Stimulated activated CD4-positive, alpha-beta T cell treated with anti-CD3 and anti-CD28 coated beads, Interleukin-4, amount 100 ng/mL, for 1 hour (primary cell): ENCODE results near the gene TNNC2.
"Not testable (repeated sequence)": the region's sequence is repeated elsewhere in the genome, so short reads cannot be mapped to it uniquely, and the experiment has no call there.

Source experiments
- DNase-seq: peaks from one replicate; pipeline ENCODE4 v3.0.0-alpha.2; 2020

Gene TNNC2

DNA sequence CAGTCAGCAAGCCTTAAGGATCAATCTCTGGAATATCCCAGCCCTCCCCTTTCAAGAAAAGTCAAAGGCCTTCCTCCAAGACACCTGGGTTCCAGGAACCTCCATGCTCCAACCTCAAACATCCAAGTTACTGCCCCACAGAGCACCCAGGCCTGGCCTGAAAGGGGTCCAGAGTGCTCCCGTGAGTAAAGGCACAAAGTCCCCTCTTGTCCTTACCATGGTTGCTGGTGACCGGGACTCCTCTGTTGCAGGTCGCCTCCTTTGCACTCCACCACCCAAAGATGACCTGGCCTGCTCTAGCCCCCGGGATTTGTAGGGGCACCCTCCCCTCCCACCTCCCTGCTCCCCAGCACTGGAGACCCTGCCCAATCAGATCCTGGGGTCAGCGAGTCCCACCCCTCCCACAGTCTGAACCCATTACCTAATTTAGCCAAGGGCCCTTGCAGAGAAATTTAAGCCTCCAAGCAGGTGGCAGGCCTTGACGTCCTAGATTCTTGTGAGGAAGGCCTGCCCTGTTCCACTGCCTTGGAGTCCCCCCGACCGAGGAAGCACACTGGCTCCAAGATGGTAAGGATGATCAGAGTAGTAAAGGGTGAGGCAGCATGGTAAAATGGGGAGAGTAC, at the start of gene TNNC2:
TNNC2 (minus strand) TSS at position 283 of the 623 bp plus-strand sequence; CDS start at position 219, 64 bp downstream.
- no peak for DNase-seq

DNA sequence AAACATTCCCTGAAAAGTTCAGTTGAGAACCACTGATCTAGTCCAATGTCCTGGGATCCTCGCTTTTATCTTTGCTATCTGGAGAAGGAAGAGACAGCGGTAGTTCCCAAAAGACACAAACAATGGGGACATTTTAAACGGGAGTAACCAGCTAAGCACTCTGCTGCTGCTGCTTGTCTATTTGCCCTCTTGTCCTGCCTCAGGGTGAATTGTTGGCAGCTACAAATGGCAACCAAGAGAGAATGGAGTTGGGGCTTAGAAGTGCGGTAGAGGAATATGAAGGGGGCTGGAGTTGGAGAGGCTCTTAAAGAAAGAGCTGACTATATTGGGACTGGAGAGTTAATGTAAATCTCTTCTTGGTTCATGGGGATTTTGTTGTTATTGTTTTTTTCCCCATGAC, 47.5 kb upstream of the TNNC2 start:
- no peak for DNase-seq

DNA sequence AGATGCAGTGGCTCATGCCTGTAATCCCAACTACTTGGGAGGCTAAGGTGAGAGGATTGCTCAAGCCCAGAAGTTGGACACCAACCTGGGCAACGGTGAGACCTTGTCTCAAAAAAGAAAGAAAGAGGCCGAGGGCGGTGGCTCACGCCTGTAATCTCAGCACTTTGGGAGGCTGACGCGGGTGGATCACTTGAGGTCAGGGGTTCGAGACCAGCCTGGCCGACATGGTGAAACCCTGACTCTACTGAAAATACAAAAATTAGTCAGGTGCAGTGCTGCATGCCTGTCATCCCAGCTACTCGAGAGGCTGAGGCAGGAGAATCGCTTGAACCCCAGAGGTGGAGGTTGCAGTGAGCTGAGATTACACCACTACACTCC, 47.0 kb upstream of the TNNC2 start:
- not testable (repeated sequence) for DNase-seq

DNA sequence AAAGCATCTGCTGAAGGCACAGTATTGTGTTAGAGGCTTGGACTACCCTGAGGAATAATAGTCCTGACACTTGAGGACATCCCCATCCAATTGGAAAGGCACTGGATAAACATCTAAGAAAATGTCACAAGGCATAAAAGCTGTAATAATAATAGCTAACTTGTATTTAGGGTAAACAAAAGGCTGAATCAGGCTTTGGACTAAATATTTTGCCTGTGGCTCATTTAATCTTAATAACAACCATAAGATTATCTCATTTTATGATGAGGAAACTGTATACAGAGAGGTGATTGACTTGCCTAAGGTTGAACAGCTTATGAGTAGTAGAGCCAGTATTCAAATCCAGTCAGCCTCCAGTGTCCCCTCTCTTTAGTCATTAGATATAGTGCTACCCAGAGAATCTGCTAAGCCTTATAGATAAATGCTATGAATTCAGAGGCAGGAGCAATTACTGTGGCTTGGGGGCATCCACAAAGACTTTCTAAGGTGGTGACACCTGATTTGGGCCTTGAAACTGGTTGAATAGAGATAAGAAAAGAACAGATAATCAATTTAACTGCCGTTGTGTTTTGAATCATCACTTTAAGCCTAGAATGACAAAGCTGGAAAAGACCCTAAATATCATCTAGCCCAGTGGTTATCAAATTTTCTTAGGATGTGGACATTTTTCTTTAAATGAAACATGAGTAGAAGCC, 46.4 kb upstream of the TNNC2 start:
- DNase-seq: no peak

DNA sequence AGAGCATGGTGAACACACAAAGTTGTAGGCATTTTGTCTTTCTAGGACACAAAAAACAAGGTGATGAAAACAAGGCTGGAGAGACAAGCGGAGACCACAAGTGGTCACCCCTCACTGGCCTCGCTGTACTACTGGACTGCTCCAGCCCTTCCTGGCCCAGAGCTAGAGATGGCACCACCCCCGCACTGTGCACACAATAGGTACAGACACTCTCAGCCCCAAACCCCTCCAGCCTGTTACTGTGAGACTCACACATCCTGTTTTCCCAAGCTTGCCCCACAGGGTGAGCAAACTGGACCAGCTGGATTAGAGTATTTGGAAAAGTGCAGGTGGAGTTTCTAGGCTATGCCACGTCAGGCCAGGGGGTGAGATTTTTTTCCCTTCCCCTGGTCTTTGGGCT, 45.5 kb upstream of the TNNC2 start:
- DNase-seq: no peak

DNA sequence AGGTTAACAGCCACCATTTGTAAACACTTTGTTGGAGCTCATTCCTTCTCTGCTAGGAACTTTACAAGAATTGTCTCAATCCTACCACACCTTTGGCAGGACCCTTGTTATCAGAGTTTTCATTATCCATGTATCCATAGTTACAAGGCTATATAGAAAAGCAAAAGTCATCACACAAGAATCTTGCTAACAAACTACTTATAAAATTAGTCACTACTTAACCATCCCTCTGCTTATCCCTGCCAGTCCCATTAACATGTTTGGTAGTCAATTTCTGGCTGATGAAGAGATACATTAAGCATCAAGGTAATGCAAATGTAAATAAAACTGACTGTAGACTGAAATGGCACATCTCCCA, 40.7 kb upstream of the TNNC2 start:
- DNase-seq: no peak

DNA sequence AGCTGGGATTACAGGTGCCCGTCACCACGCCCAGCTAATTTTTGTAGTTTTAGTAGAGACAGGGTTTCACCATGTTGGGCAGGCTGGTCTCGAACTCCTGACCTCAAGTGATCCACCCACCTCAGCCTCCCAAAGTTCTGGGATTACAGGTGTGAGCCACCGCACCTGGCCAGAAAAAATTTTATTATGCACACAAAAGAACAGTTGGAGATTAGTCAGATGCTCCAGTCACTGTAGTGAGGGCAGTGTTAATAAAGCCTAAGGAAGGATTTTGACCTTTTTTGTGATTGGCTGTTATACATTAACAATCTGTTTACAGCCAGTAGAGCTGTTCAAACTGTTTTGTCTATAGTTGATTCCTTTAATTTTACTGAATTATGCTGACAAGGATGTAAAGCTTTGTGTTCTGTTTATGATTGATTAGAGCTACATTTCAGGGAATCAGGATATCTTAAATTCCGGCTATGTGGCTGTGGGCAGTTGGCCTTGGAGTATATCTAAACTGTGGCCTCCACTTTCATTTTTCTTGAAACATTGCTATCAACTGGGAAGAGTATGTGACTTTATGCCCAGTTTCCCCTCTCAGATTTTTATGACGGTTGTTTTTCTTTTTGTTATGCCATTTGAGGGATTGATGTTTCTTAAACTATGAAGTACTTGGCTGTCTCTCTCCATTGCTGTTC, 40.2 kb upstream of the TNNC2 start:
- no peak for DNase-seq

DNA sequence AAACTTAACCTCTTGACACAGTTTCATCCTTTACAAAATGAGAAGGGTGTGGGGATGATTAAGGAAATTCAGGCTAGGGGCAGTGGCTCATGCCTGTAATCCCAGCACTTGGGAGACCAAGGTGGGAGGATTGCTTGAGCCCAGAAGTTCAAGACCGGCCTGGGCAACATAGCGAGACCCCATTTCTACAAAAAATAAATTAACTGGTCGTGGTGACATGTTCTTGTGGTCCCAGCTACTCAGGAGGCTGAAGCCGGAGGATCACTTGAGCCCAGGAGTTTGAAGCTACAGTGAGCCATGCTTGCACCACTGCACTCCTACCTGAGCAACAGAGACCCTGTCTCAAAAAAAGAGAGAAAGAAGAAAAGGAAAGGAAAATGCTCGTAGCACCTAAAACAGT, 39.3 kb upstream of the TNNC2 start:
- no peak for DNase-seq

DNA sequence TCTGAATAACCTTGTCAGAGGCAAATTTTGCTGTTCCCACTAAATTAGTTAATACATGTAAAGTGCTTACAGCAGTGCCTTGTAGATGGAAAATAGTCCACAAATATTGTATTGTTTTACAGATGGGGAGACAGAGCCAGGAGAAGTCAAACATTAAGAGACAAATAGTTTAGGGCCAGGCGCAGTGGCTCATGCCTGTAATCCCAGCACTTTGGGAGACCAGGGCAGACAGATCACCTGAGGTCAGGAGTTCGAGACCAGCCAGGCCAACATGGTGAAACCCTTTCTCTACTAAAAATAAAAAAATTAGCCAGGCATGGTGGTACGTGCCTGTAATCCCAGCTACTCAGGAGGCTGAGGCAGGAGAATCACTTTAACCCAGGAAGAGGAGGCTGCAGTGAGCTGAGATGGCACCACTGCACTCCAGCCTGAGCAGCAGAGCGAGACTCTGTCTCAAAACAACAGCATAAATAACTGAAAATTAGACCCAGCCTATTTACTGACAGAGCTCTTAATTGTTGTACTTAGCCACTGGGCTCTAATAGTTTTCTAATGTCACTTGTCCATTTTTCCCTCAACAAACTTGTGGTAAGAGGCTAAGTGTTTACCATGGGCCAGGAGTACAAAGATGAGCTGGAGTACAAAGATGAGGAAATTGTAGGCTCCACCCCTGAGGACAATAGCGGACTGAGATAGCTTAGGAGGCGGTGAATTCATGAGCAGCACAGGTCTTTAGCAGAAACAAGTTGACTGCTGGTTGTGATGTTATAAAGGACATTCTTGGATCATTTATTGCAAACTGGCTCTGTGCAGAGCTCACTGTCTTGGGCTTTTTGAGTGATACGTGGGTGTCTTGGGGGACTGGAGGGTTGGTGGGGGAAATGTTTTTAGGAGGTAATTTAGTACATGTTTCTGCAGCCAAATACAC, 36.7 kb upstream of the TNNC2 start:
- no peak for DNase-seq

DNA sequence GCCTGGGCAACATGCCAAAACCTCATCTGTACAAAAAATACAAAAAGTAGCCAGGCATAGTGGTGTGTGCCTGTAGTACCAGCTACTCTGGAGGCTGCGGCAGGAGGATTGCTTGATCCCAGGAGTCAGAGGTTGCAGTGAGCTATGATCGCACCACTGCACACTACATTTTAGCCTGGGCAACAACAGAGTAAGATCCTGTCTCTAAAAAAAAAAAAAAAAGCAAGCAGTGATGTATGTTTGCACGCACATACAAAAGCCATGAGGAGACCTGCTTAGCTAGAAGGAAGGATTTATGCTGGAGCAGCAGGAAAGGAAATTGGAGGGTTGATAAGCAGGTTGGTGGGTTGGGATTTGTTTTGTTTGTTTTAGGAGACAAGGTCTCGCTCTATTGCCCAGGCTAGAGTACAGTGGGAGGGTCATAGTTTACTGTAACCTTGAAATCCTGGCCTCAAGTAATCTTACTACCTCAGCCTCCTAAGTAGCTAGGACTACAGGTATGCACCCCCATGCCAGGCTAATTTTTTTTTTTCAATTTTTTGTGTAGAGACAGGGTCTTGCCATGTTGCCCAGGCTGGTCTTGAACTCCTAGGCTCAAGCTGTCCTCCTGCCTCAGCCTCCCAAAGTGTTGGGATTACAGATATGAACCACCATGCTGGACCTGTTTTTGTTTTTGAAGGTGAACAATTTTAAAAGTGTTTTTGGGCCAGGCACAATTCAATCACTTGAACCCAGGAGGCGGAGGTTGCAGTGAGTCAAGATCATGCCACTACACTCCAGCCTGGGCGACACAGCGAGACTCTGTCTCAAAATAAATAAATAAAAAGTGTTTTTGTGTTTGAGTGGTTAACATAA, 34.3 kb upstream of the TNNC2 start:
- DNase-seq: no peak

DNA sequence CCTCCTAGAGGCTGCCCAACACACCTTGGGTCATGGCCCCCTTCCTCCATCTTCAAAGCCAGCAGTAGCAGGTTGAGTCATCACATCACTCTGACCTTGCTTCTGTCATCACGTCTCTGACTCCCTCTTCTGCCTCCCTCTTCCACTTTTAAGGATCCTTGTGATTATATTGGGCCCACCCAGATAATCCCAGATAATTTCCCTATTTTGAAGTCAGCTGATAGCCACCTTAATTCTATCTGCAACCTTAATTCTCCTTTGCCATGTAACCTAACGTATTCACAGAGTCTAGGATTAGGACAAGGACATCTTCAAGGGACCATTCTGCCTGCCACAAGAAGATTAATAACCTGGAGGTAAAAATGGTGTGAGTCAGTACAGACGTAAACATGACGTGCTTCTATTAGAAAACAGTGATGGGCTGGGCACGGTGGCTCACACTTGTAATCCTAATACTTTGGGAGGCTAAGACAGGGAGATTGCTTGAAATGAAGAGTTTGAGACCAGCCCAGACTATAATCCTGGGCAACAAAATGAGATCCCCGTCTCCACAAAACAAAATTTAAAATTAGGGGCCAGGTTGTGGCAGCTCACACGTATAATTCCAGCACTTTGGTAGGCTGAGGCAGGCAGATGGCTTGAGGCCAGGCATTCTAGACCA, 33.6 kb upstream of the TNNC2 start:
- no peak for DNase-seq

DNA sequence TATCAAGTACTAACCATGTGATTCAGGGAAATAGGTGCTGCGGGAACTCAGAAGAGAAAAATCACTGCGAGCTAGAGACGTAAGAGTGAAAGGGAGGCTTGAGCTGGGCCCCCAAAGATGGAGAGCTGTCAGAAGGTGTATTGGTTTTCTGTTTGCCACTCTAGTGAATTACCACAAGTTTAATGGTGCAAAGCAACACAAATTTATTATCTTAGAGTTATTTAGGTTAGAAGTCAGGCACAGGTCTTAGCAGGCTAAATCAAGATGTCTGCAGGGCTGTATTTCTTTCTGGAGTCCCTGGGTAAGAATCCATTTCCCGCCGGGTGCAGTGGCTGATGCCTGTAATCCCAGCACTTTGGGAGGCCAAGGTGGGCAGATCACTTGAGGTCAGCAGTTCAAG, 32.8 kb upstream of the TNNC2 start:
- DNase-seq: no peak

DNA sequence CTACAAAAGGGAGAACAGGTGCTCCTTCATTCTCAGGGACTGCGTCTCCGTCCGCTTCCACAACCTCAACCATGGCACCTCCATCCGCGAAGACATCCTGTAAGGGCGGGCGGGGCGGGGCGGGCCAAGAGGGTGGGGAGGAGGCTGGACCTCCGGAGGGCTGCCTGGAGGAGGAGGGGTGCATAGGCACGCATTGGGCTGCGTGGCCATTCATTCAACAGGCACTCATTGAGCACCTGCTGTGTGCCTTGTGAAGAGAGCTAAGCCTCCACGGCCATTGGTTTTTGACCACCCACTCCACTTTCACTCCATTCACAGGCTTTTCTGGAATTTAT, 30.7 kb upstream of the TNNC2 start:
- DNase-seq: peak; percentile 21

DNA sequence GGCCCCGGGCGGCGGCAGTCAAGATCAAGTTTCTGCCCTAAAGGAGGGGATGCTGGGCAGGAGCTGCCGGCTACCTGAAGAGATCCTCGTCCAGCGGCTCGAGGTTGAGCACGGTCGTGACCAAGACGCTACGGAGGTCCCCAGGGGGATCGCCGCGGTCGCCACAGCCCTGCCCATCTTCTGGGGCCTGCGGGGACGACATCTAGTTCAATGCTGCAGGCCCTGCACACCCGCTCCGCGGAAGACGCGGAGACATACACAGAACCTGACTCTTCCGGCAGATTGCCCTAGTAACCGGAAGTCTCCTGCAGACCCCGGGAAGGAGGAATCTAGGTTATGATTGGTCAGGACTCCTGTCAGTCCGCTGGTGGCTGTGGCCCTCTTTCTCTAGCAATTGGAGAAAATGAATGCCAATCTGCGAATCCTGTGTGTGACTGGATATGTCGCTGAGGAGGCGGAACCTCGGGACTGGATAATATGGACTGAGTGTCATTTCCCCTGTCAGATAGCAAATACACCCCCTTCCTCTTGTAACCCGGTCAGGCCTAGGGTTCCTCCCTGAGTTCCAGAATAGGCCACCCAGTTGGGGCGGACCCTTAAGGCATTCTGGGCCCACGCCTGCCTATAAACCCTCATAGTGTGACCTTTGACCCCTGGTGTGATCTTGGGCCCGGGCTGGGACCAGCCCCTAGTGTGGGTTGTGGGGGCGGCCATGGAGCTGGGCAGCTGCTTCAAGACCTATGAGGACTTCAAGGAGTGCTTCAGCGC, 30.2 kb upstream of the TNNC2 start, which contains the start of the genes ACOT8 and ZSWIM3:
ACOT8 (minus strand) TSS at position 279 of the 768 bp plus-strand sequence; CDS start at position 202, 77 bp downstream.
ZSWIM3 (plus strand) TSS at position 501 of the 768 bp plus-strand sequence; CDS start at position 713, 212 bp downstream.
- DNase-seq: peak; percentile 78

DNA sequence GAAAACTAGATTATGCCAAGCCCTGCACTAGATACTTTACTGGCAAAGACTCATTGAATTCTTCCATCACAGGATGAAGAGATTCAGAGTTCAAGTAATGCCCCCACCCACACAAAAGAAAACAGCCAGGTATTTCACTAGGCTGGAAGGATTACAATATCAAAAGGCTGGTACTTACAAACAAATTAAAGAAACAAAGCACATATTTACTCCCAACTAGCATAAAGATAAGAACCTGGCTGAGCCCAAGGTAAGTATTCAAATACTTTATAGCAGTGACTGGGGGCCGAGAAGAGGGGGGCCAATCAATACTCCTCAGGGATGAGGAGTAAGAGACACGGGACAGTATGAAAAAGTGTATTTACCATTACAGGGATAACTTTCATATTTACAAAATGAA, 26.4 kb upstream of the TNNC2 start:
- no peak for DNase-seq

DNA sequence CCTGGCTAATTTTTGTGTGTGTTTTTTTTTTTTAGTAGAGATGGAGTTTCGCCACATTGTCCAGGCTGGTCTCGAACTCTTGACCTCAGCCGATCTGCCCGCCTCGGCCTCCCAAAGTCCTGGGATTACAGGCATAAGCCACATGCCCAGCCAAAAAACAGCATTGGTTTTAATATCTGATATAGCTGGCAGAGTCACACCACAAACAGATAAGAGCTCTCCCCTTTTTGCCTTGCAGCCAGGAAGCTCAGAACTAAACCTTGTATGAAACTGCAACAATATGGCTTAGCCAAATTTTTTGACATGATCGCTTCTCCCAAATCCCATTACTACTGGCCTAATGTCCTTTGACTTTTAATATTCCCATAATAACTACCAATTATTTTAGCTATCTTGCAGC, 25.2 kb upstream of the TNNC2 start:
- DNase-seq: no peak

DNA sequence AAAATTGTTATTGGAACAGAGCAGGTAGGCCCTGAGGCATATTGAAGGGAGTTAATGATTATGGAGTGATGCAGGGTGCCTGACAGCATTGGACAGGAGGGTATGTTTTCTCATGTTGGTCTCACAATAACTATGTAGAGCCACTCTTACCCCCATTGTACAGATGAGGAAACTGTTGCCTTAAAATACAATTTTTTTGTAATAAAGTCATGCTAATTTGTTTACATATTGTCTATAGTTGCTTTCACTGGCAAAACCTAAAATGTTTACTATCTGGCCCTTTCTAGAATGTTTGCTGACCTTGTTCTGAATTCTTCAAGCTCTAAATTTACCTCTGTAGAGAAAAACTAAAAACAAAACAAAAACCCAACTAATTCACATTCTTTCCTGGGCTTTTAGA, 24.4 kb upstream of the TNNC2 start:
- no peak for DNase-seq

DNA sequence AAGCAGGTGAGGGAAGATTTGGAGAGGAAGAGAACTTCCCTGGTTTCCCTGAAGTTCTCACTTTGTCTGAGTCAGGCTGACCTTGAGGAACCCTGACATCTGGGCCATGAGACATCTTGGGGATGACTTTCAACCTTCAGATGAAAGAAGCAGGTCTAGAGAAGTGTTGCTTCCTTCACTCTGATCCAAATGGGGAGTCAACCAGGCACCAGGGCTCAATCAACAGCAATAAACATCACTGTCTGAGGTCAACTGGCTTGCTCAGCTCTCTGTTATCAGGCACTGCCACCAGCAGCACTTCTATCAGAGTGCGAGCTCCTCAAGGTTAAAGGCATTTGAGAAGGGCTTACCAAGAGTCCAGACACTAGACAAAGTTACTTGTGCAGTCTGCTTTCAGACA, 23.8 kb upstream of the TNNC2 start:
- DNase-seq: no peak

DNA sequence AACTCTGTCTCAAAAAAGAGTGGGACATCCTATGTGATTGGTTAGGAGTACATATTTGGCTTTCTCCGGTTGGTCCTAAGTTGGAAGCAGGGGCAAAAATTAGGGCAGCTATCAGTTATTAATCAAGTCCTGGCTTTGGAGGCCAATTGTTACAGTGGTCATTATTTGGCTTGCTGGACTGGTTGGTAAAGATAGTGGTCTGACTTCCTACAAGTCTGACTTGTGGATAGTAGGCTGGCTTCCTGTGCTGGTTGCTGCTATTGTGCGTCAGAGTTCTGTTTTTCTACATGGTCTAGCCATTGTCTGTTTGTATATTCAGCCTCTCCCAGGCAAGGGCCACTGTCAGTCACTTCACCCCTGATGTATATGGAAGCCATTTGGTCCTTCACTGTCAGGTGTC, 23.1 kb upstream of the TNNC2 start:
- DNase-seq: no peak

DNA sequence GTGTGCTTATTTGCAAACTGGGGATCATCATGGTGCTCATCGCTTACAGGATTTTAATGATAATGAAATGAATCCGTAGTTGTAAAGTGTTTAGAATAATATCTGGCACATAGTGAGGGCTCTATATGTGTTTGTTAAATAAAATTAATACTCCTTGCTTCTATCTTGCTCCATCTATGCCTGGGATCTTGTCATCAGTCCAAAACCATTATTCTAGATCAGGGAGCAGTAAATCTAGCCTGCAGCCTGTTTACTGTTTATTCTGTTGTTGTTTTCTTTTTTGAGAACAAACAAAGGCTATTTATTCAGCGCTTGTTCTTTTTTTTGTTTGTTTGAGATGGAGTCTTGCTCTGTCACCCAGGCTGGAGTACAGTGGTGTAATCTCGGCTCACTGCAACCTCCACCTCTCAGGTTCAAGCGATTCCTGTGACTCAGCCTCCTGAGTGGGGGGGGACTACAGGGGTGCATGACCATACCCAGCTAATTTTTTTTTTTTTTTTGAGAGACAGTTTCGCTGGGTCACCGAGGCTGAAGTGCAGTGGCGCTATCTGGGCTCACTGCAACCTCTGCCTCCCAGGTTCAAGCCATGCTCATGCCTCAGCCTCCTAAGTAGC, 22.0 kb upstream of the TNNC2 start:
- no peak for DNase-seq
